Nephron progenitor cell (in vitro differentiated cells): ENCODE results near the gene STAT6.
A peak's percentile ranks its signal among the peaks of the same experiment; 100 is the strongest.
"Not testable (repeated sequence)": the region's sequence is repeated elsewhere in the genome, so short reads cannot be mapped to it uniquely, and the experiment has no call there.

Experiments
- DNase-seq: peaks from one replicate; pipeline ENCODE4 v3.0.0; 2021
- H3K27ac Mint-ChIP-seq: 2 replicates; pipeline ENCODE4 v1.8.0; 2021; ENCODE audit warnings: mild to moderate bottlenecking, moderate library complexity, mixed read lengths
- H3K27me3 Mint-ChIP-seq: 2 replicates; pipeline ENCODE4 v1.8.0; 2021; ENCODE audit warnings: mild to moderate bottlenecking, low read depth, mixed read lengths; ENCODE audit not compliant: poor library complexity
- H3K36me3 Mint-ChIP-seq: 2 replicates; pipeline ENCODE4 v1.8.0; 2021; ENCODE audit warnings: low read depth, mixed read lengths
- H3K4me1 Mint-ChIP-seq: 2 replicates; pipeline ENCODE4 v1.8.0; 2021; ENCODE audit warnings: mixed read lengths
- H3K4me3 Mint-ChIP-seq: 2 replicates; pipeline ENCODE4 v1.8.0; 2021; ENCODE audit warnings: mild to moderate bottlenecking, moderate library complexity, mixed read lengths
- H3K9me3 Mint-ChIP-seq: 2 replicates; pipeline ENCODE4 v1.8.0; 2021; ENCODE audit warnings: mild to moderate bottlenecking, moderate library complexity, mixed read lengths
- TF ChIP-seq, protein P1 (sequence below): fragments of 200-600 bp; sonication (generic); IDR thresholded peaks from 2 replicates; pipeline ENCODE4 v1.5.0; 2021; ENCODE audit warnings: antibody characterized with exemption

The STAT6 gene

GRCh38 chr12:57055824-57056223 is 55.3 kb downstream of the STAT6 start:
- DNase-seq: no peak
- H3K4me1 Mint-ChIP-seq: no peaks in the 10 kb centered on the region
- H3K27me3 Mint-ChIP-seq: peaks cover 5% of the 10 kb centered on the region
- H3K36me3 Mint-ChIP-seq: peaks cover 42% of the 10 kb centered on the region
- H3K27ac Mint-ChIP-seq: no peak overlapping the region
- TF ChIP-seq, protein P1, sequence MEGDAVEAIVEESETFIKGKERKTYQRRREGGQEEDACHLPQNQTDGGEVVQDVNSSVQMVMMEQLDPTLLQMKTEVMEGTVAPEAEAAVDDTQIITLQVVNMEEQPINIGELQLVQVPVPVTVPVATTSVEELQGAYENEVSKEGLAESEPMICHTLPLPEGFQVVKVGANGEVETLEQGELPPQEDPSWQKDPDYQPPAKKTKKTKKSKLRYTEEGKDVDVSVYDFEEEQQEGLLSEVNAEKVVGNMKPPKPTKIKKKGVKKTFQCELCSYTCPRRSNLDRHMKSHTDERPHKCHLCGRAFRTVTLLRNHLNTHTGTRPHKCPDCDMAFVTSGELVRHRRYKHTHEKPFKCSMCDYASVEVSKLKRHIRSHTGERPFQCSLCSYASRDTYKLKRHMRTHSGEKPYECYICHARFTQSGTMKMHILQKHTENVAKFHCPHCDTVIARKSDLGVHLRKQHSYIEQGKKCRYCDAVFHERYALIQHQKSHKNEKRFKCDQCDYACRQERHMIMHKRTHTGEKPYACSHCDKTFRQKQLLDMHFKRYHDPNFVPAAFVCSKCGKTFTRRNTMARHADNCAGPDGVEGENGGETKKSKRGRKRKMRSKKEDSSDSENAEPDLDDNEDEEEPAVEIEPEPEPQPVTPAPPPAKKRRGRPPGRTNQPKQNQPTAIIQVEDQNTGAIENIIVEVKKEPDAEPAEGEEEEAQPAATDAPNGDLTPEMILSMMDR: no peak
- H3K9me3 Mint-ChIP-seq: peaks cover 7% of the 10 kb centered on the region
- H3K4me3 Mint-ChIP-seq: no peak overlapping the region

- not testable (repeated sequence) for H3K4me1 Mint-ChIP-seq, H3K27ac Mint-ChIP-seq, H3K4me3 Mint-ChIP-seq, H3K9me3 Mint-ChIP-seq, DNase-seq
- Mint-ChIP-seq H3K36me3 (peaks cover 31% of the 10 kb centered on the region), H3K27me3 (peaks cover 13% of the 10 kb centered on the region)
Observed at GRCh38 chr12:57053901-57054300, 57.3 kb downstream of the STAT6 start.

- H3K27ac Mint-ChIP-seq: not testable (repeated sequence)
Observed at GRCh38 chr12:57053146-57053545, 58.0 kb downstream of the STAT6 start.

GRCh38 chr12:57051011-57051410 is 60.2 kb downstream of the STAT6 start:
- Mint-ChIP-seq H3K4me3 (no peak overlapping the region), H3K4me1 (no peaks in the 10 kb centered on the region), H3K9me3 (peaks cover 7% of the 10 kb centered on the region), H3K36me3 (peaks cover 15% of the 10 kb centered on the region), H3K27me3 (peaks cover 34% of the 10 kb centered on the region), H3K27ac (no peak overlapping the region)
- TF ChIP-seq, protein P1: no peak
- no peak for DNase-seq

More at GRCh38 chr12:57053146-57053545, 58.0 kb downstream of the STAT6 start:
- not testable (repeated sequence) for H3K4me1 Mint-ChIP-seq, DNase-seq, H3K4me3 Mint-ChIP-seq, H3K9me3 Mint-ChIP-seq
- peaks cover 17% of the 10 kb centered on the region for H3K27me3 Mint-ChIP-seq
- peaks cover 25% of the 10 kb centered on the region for H3K36me3 Mint-ChIP-seq

DNA sequence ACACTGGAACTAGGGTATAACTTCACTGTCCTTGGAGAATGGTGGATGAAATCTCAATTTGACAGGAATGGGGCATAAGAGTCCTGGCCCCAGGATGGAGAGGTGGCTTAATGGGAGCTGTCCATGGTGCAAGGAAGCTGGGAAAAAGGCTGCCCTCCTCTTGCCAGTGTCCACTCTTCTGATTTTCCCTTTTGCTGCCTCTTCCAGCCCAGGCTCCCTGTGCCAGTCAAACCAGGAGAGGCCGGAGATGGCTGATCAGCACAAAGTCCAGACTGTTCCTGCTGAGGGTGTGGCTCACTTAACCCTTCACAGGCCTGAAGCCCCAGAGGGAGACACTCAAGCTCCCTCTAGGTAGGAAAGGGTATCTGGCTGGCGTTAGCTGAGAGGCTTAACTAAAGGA is 61.3 kb downstream of the STAT6 start, which contains the start of gene MYO1A:
Gene MYO1A, minus strand, starts transcription at position 240 of the 400 bp plus-strand sequence. CDS start 1,806 bp downstream, outside the sequence.
- no peak within 1 kb of the TSS for H3K4me3 Mint-ChIP-seq
- H3K27ac Mint-ChIP-seq: no peak within 1 kb of the TSS
- DNase-seq: peak; percentile 27
- H3K4me1 Mint-ChIP-seq: no peaks in the 10 kb centered on the region
- peaks cover 10% of the 10 kb centered on the region for H3K36me3 Mint-ChIP-seq
- H3K9me3 Mint-ChIP-seq: peaks cover 7% of the 10 kb centered on the region
- peaks cover 44% of the 10 kb centered on the region for H3K27me3 Mint-ChIP-seq
- TF ChIP-seq, protein P1: no peak

GRCh38 chr12:57049119-57049446 is 62.1 kb downstream of the STAT6 start:
- Mint-ChIP-seq H3K9me3 (peaks cover 5% of the 10 kb centered on the region), H3K27me3 (peaks cover 44% of the 10 kb centered on the region), H3K36me3 (peaks cover 7% of the 10 kb centered on the region), H3K4me1 (no peaks in the 10 kb centered on the region), H3K4me3 (no peak overlapping the region), H3K27ac (no peak overlapping the region)
- DNase-seq: no peak
- TF ChIP-seq, protein P1: no peak

DNA sequence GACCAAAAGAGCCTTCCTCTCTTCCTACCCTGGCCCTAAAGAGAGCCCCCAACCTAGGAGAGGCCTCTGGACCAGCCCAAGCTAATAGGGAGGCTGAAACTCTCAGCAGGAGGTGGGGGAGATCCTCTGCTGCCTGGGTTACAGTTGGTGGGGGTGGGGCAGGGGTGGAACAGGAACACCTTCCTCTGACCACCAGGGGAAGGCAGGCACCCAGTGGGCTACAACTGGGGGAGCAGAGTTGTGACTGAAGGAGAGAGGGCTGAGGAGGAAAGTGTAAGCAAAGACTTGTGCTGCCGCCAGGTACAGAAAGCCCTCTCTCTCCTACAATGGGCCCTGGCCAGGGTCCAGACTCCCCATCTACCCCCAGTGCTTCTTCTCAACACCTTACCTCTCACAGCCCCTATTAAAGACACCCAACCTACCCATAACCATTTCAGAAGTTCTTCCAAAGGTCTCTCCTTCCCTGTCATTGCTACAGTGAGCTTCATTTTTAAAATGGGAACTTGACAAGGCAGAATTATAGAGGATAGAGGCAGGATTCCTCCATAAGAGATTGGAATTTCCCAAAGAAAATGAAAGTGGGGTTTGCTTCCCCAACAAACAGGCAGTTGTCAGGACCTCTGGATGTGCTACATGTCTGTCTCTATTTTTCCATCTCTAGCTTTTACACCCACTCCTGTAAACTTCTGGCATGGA is 62.6 kb downstream of the STAT6 start:
- TF ChIP-seq, protein P1: no peak
- no peak overlapping the region for H3K27ac Mint-ChIP-seq
- DNase-seq: no peak
- peaks cover 48% of the 10 kb centered on the region for H3K27me3 Mint-ChIP-seq
- no peaks in the 10 kb centered on the region for H3K4me1 Mint-ChIP-seq
- H3K36me3 Mint-ChIP-seq: peaks cover 2% of the 10 kb centered on the region
- peaks cover under 1% of the 10 kb centered on the region for H3K9me3 Mint-ChIP-seq
- no peak overlapping the region for H3K4me3 Mint-ChIP-seq
